Body of pancreas (tissue), 4 donors: Measurements from ENCODE around the gene SHC4.

Experiments used
- POLR2A ChIP-seq, 3 donors: fragments of 450-650 bp; IDR thresholded peaks; one replicate each; pipeline ENCODE4 v1.6.1; 2016; ENCODE audit warnings: antibody characterized with exemption in 3 of 3, mild to moderate bottlenecking in 2 of 3
- TF ChIP-seq, protein P1 (sequence below), 7 experiments: fragments of 450-650 bp in 4 of 7; fragments of 200-600 bp in 3 of 7; sonication (generic) in 3 of 7; IDR thresholded peaks; one replicate each; pipeline ENCODE4 v1.5.1; 2016 to 2019; ENCODE audit warnings: antibody characterized with exemption in 7 of 7

DNA sequence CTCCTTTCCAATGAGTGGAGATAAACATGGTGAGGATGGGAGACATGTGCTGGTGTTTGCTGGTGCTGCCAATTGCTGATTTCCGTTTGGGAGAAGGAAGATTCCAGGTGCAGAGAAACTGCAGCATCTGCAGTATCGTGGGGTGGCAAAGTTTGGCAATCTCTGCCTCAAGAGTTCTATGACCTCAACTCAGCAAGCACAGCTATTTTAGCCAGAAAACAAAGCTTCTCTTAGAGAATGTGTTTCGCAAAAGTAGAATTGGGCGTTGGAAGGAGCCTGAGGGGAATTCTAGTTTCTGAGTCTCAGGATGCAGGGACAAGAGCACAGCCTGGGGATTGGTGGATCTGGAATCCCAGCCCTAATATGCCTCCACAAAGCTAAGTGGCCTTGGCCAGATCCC is 18.2 kb upstream of the SHC4 start:
- TF ChIP-seq, protein P1, sequence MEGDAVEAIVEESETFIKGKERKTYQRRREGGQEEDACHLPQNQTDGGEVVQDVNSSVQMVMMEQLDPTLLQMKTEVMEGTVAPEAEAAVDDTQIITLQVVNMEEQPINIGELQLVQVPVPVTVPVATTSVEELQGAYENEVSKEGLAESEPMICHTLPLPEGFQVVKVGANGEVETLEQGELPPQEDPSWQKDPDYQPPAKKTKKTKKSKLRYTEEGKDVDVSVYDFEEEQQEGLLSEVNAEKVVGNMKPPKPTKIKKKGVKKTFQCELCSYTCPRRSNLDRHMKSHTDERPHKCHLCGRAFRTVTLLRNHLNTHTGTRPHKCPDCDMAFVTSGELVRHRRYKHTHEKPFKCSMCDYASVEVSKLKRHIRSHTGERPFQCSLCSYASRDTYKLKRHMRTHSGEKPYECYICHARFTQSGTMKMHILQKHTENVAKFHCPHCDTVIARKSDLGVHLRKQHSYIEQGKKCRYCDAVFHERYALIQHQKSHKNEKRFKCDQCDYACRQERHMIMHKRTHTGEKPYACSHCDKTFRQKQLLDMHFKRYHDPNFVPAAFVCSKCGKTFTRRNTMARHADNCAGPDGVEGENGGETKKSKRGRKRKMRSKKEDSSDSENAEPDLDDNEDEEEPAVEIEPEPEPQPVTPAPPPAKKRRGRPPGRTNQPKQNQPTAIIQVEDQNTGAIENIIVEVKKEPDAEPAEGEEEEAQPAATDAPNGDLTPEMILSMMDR (IDR thresholded peaks at IDR 0.05) = no peak
- TF ChIP-seq POLR2A (IDR thresholded peaks at IDR 0.05) = no peak
